T-cell (primary cell): Measurements from ENCODE around the gene ZNF888. TPM values are rescaled to one million over a fixed set of nuclear protein-coding genes. Genes with fewer than 3 reads are reported as not detected.
"Not testable (repeated sequence)": the region's sequence is repeated elsewhere in the genome, so short reads cannot be mapped to it uniquely, and the experiment has no call there.

Experiments
- ATAC-seq, 4 experiments: fragments of 200-7000 bp in 3 of 4; fragments of 150-1000 bp in 1 of 4; cut with Tn5 transposase; replicated peaks in 1 of 4; 1 replicate in 3 of 4; 2 replicates in 1 of 4; pipeline ENCODE4 v1.10.0; 2021; ENCODE audit warnings: moderate library complexity in 3 of 4, mild to moderate bottlenecking in 2 of 4, moderate number of reproducible peaks in 1 of 4
- CTCF ChIA-PET, 2 donors: fragments of 300-600 bp; sonication (Branson Sonifier 250); formaldehyde crosslinking; loops; one replicate each; lab custom pipeline; 2022; ENCODE audit warnings: antibody characterized with exemption in 2 of 2; lab: Charles Lee
- POLR2A ChIA-PET, 2 donors: fragments of 300-600 bp; sonication (Branson Sonifier 250); formaldehyde crosslinking; loops; one replicate each; lab custom pipeline; 2022; ENCODE audit warnings: antibody characterized with exemption in 2 of 2; lab: Charles Lee
- DNase-seq, 35 experiments: peaks; one replicate each; pipeline versions ENCODE4 v3.0.0 to v3.0.0-alpha.2; 2013 to 2023
- H3K27ac ChIP-seq: one replicate; pipeline ENCODE4 v1.5.1; 2013; ENCODE audit warnings: low read length
- H3K27me3 ChIP-seq, 2 experiments: replicated peaks in 1 of 2; 1 replicate in 1 of 2; 2 replicates in 1 of 2; pipeline versions ENCODE4 v1.6.1 to v1.7.0; 2013; ENCODE audit warnings: low read length in 1 of 2, mixed read lengths in 1 of 2; ENCODE audit not compliant: control insufficient read depth in 2 of 2, insufficient read depth in 2 of 2; ENCODE audit errors: extremely low read depth in 1 of 2
- H3K36me3 ChIP-seq, 2 donors: 1 replicate in 1 of 2; 2 replicates in 1 of 2; pipeline versions ENCODE4 v1.6.1 to v1.7.0; 2013; ENCODE audit warnings: low read length in 1 of 2; ENCODE audit not compliant: control insufficient read depth in 2 of 2, insufficient read depth in 1 of 2; ENCODE audit errors: extremely low read depth in 1 of 2
- H3K4me1 ChIP-seq, 2 experiments: 1 replicate in 1 of 2; 2 replicates in 1 of 2; pipeline versions ENCODE4 v1.6.1 to v1.7.0; 2013; ENCODE audit warnings: low read length in 2 of 2, mixed read lengths in 1 of 2; ENCODE audit not compliant: insufficient read depth in 2 of 2, control insufficient read depth in 1 of 2; ENCODE audit errors: extremely low read depth in 1 of 2
- H3K4me3 ChIP-seq, 2 donors: 1 replicate in 1 of 2; 2 replicates in 1 of 2; pipeline versions ENCODE4 v1.5.1 to v1.7.0; 2013; ENCODE audit warnings: mild to moderate bottlenecking in 2 of 2, low read length in 1 of 2, moderate library complexity in 1 of 2; ENCODE audit not compliant: control insufficient read depth in 1 of 2; ENCODE audit errors: extremely low read depth in 1 of 2
- H3K9me3 ChIP-seq: 2 replicates; pipeline ENCODE4 v1.7.0; 2013
- H3K27ac Mint-ChIP-seq, 2 donors: one replicate each; pipeline ENCODE4 v1.8.0; 2020 to 2021; ENCODE audit warnings: mild to moderate bottlenecking in 2 of 2, mixed read lengths in 2 of 2
- H3K27me3 Mint-ChIP-seq, 2 donors: one replicate each; pipeline ENCODE4 v1.8.0; 2021 to 2022; ENCODE audit warnings: mixed read lengths in 2 of 2
- H3K36me3 Mint-ChIP-seq: one replicate; pipeline ENCODE4 v1.8.0; 2021; ENCODE audit warnings: mixed read lengths
- H3K4me1 Mint-ChIP-seq, 3 donors: one replicate each; pipeline ENCODE4 v1.8.0; 2020 to 2022; ENCODE audit warnings: mixed read lengths in 3 of 3, mild to moderate bottlenecking in 1 of 3
- H3K4me3 Mint-ChIP-seq, 3 donors: one replicate each; pipeline ENCODE4 v1.8.0; 2020 to 2022; ENCODE audit warnings: mild to moderate bottlenecking in 3 of 3, mixed read lengths in 3 of 3, moderate library complexity in 3 of 3
- H3K9me3 Mint-ChIP-seq, 3 donors: one replicate each; pipeline ENCODE4 v1.8.0; 2020 to 2022; ENCODE audit warnings: mixed read lengths in 3 of 3
- WGBS: methylation state at CpG from one replicate; pipeline ENCODE4 v1.1.5; 2013; ENCODE audit warnings: missing lambda C conversion rate; ENCODE audit not compliant: insufficient coverage; 5-methylcytosine and 5-hydroxymethylcytosine counted together
- total RNA-seq, 35 experiments: library from RNA in 6 of 35; stranded (reverse) in 6 of 35; fragments of 120-200 nt in 1 of 35; gene quantifications; one replicate each; pipeline versions ENCODE4 v1.2.1 to v1.2.4 and lab custom pipeline; 2013 to 2026

The ZNF888 gene
- total RNA-seq, 5 donors from 2014 or later (not counting 1 experiment from before 2014, with no cell fraction given), result 2.7 to 5.6 (median 4.5) TPM

GRCh38 chr19:52896431-52897137 lies 26.6 kb downstream of the ZNF888 start:
- Histone ChIP-seq H3K9me3 (no peaks in the 10 kb centered on the region), H3K4me3 (peak overlapping the region; percentile 67 to 93), H3K4me1 (peaks cover 0 to 21% of the 10 kb centered on the region in 2 experiments), H3K36me3 (peaks cover 2 to 6% of the 10 kb centered on the region in 2 donors), H3K27ac (peak overlapping the region; percentile 32), H3K27me3 (no peaks in the 10 kb centered on the region)
- peaks cover 31% of the 10 kb centered on the region for H3K36me3 Mint-ChIP-seq
- H3K4me3 Mint-ChIP-seq, result peak overlapping the region; percentile 88 to 90 (median 89)
- H3K27me3 Mint-ChIP-seq, result no peaks in the 10 kb centered on the region
- H3K4me1 Mint-ChIP-seq, result peaks cover 18 to 32% (median 23%) of the 10 kb centered on the region in 3 donors
- 36% methylated on average over 6 of the region's 24 CpGs for WGBS
- DNase-seq, result peak in 2 of 35 experiments; percentile 2 to 6
- CTCF ChIA-PET, result no interaction called here
- no peak for ATAC-seq
- H3K27ac Mint-ChIP-seq, result peak overlapping the region; percentile 31 to 91
- peaks cover 0 to 4% (median 2%) of the 10 kb centered on the region in 3 donors for H3K9me3 Mint-ChIP-seq
- POLR2A ChIA-PET, result no interaction called here

DNA sequence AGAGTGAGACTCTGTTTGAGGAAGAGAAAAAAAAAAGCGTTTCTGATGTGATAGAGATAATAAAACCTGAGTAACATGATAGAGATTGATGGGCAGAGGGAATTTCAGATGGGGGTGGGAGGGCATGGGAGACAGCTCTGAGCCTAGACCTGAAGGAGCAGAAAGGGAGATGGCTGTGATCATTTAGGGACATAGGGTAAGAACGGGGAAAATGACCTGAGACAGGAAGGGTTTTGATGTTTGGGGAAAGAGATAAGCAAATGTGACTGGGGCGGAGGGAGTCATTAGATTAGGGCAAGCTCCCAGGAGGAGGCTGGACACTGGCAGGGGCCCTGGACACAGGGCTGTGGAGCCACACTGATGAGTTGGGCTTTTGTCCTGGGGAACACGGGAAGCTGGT lies 31.9 kb downstream of the ZNF888 start:
- ChIA-PET CTCF (no interaction called here), POLR2A (interaction anchor here in 1 of 2 donors (0.6 kb wide), 1 partner anchor 838 kb away, joined by 4 read pairs; no protein-coding TSS in a partner anchor)
- H3K27me3 ChIP-seq, result no peaks in the 10 kb centered on the region
- Mint-ChIP-seq H3K27ac (no peak overlapping the region), H3K36me3 (peaks cover 76% of the 10 kb centered on the region), H3K27me3 (no peaks in the 10 kb centered on the region), H3K4me1 (peaks cover 6 to 16% (median 8%) of the 10 kb centered on the region in 3 donors), H3K4me3 (no peak overlapping the region), H3K9me3 (peaks cover 0 to 28% (median 17%) of the 10 kb centered on the region in 3 donors)
- no peak overlapping the region for H3K4me3 ChIP-seq
- peaks cover 0 to 3% of the 10 kb centered on the region in 2 experiments for H3K4me1 ChIP-seq
- ATAC-seq, result no peak
- DNase-seq, result no peak
- 71% methylated on average over 4 of the region's 4 CpGs for WGBS
- peaks cover 10 to 23% of the 10 kb centered on the region in 2 donors for H3K36me3 ChIP-seq
- H3K9me3 ChIP-seq, result no peaks in the 10 kb centered on the region
- no peak overlapping the region for H3K27ac ChIP-seq

DNA sequence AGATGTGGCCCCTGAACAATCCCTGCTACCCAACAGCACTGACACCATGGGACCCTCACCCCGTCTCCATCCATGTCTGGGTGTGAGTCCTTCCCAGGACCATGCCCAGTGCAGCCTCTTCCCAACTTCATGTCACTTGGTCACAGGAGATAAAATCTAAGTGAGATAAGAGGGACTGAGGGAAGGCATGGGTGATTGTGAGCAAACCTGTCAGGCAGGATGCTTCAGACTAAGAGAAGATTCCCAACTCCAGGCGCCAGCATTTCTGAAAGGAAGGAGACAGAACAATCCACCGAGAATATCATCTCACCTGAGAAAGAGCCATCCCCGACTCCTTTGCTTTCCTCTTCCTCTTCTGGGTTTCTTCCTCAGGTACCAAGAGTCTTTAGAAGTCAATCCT lies 33.3 kb downstream of the ZNF888 start:
- no CpG with 5 or more reads among the region's 4 CpGs for WGBS
- H3K27ac Mint-ChIP-seq, result no peak overlapping the region
- no peaks in the 10 kb centered on the region for H3K27me3 ChIP-seq

GRCh38 chr19:52889076-52889475 lies 34.2 kb downstream of the ZNF888 start:
- peaks cover 0 to 31% (median 22%) of the 10 kb centered on the region in 3 donors for H3K9me3 Mint-ChIP-seq
- H3K27me3 Mint-ChIP-seq, result no peaks in the 10 kb centered on the region
- no peaks in the 10 kb centered on the region for H3K4me1 ChIP-seq
- WGBS, result 100% methylated on average over 3 of the region's 7 CpGs
- no peak overlapping the region for H3K27ac Mint-ChIP-seq
- H3K27ac ChIP-seq, result no peak overlapping the region
- peaks cover 86% of the 10 kb centered on the region for H3K36me3 Mint-ChIP-seq
- H3K36me3 ChIP-seq, result peaks cover 20 to 39% of the 10 kb centered on the region in 2 donors
- H3K9me3 ChIP-seq, result no peaks in the 10 kb centered on the region
- ATAC-seq (no peak), DNase-seq (no peak)
- ChIA-PET POLR2A (no interaction called here), CTCF (no interaction called here)
- no peaks in the 10 kb centered on the region for H3K27me3 ChIP-seq
- H3K4me3 ChIP-seq, result no peak overlapping the region
- peaks cover 5 to 16% (median 6%) of the 10 kb centered on the region in 3 donors for H3K4me1 Mint-ChIP-seq
- H3K4me3 Mint-ChIP-seq, result no peak overlapping the region

More for the DNA sequence above, 33.3 kb downstream of the ZNF888 start:
- CTCF ChIA-PET, result no interaction called here
- no peak for ATAC-seq
- DNase-seq, result no peak
- POLR2A ChIA-PET, result interaction anchor here in 1 of 2 donors (0.6 kb wide), 1 partner anchor 41 kb away, joined by 3 read pairs; no protein-coding TSS in a partner anchor
- no peaks in the 10 kb centered on the region for H3K9me3 ChIP-seq
- H3K36me3 Mint-ChIP-seq, result peaks cover 81% of the 10 kb centered on the region
- H3K4me3 ChIP-seq, result no peak overlapping the region
- H3K4me1 ChIP-seq, result no peaks in the 10 kb centered on the region
- no peak overlapping the region for H3K27ac ChIP-seq
- no peaks in the 10 kb centered on the region for H3K27me3 Mint-ChIP-seq
- H3K4me1 Mint-ChIP-seq, result peaks cover 6 to 16% (median 8%) of the 10 kb centered on the region in 3 donors
- H3K9me3 Mint-ChIP-seq, result peaks cover 0 to 29% (median 18%) of the 10 kb centered on the region in 3 donors
- H3K36me3 ChIP-seq, result peaks cover 14 to 31% of the 10 kb centered on the region in 2 donors
- no peak overlapping the region for H3K4me3 Mint-ChIP-seq

GRCh38 chr19:52880895-52881389 lies 42.3 kb downstream of the ZNF888 start:
- Histone ChIP-seq H3K4me1 (no peaks in the 10 kb centered on the region), H3K4me3 (no peak overlapping the region), H3K27ac (no peak overlapping the region), H3K9me3 (peaks cover 19% of the 10 kb centered on the region), H3K27me3 (no peaks in the 10 kb centered on the region), H3K36me3 (peaks cover 17 to 38% of the 10 kb centered on the region in 2 donors)
- Mint-ChIP-seq H3K4me3 (no peak overlapping the region), H3K36me3 (peaks cover 72% of the 10 kb centered on the region), H3K9me3 (peaks cover 29 to 54% (median 53%) of the 10 kb centered on the region in 3 donors), H3K27ac (no peak overlapping the region), H3K27me3 (no peaks in the 10 kb centered on the region), H3K4me1 (no peaks in the 10 kb centered on the region)
- ATAC-seq (no peak), DNase-seq (no peak)
- ChIA-PET CTCF (no interaction called here), POLR2A (no interaction called here)
- 93% methylated on average over 8 of the region's 11 CpGs for WGBS

- H3K4me1 ChIP-seq, H3K4me3 ChIP-seq, H3K27me3 ChIP-seq, POLR2A ChIA-PET, H3K27me3 Mint-ChIP-seq, H3K27ac Mint-ChIP-seq, ATAC-seq, H3K27ac ChIP-seq, H3K4me3 Mint-ChIP-seq, H3K9me3 ChIP-seq, H3K36me3 ChIP-seq, CTCF ChIA-PET, H3K4me1 Mint-ChIP-seq, DNase-seq: not testable (repeated sequence)
- Mint-ChIP-seq H3K36me3 (peaks cover 26% of the 10 kb centered on the region), H3K9me3 (peaks cover 25 to 56% (median 47%) of the 10 kb centered on the region in 3 donors)
- 96% methylated on average over 4 of the region's 6 CpGs for WGBS
Measured at GRCh38 chr19:52872996-52873395, 50.2 kb downstream of the ZNF888 start.
